HepG2 (cell line): Measurements from ENCODE around the gene GJA9. TPM values are rescaled to one million over a fixed set of nuclear protein-coding genes. Genes with fewer than 3 reads are reported as not detected.

Source experiments
- HNF4A ChIP-seq: sonication (generic); formaldehyde crosslinking; IDR thresholded peaks from 2 replicates; pipeline ENCODE4 v1.4.0; 2020; ENCODE audit warnings: missing genetic modification reagents
- MED1 ChIP-seq: sonication (generic); formaldehyde crosslinking; IDR thresholded peaks from 2 replicates; pipeline ENCODE4 v1.4.0; 2020; ENCODE audit warnings: missing genetic modification reagents
- MEF2D ChIP-seq: sonication (generic); formaldehyde crosslinking; IDR thresholded peaks from 2 replicates; pipeline ENCODE4 v1.5.1; 2020; ENCODE audit warnings: mild to moderate bottlenecking, missing genetic modification reagents
- NFKBIZ ChIP-seq: IDR thresholded peaks from 2 replicates; pipeline ENCODE4 v1.6.1; 2018; ENCODE audit warnings: missing genetic modification reagents, missing compliant biosample characterization
- RBM22 ChIP-seq: fragments of 200-400 bp; formaldehyde crosslinking; optimal IDR thresholded peaks from 2 replicates; pipeline ENCODE3; 2017; ENCODE audit warnings: mild to moderate bottlenecking, low read length, moderate library complexity
- TAF1 ChIP-seq: sonication (generic); formaldehyde crosslinking; IDR thresholded peaks from 2 replicates; pipeline ENCODE4 v1.4.0; 2020; ENCODE audit warnings: missing genetic modification reagents
- TFAP4 ChIP-seq: sonication (generic); IDR thresholded peaks from 2 replicates; pipeline ENCODE4 v1.6.1; 2016; ENCODE audit warnings: low read depth, borderline replicate concordance
- TP53 ChIP-seq: sonication (generic); formaldehyde crosslinking; conservative IDR thresholded peaks from 2 replicates; pipeline ENCODE4 v1.4.0; 2020; ENCODE audit warnings: missing genetic modification reagents
- UBTF ChIP-seq: sonication (generic); formaldehyde crosslinking; IDR thresholded peaks from 2 replicates; pipeline ENCODE4 v1.4.0; 2020; ENCODE audit warnings: mild to moderate bottlenecking, missing genetic modification reagents
- ZNF232 ChIP-seq: sonication (generic); formaldehyde crosslinking; IDR thresholded peaks from 2 replicates; pipeline ENCODE4 v1.4.0; 2020; ENCODE audit warnings: missing genetic modification reagents, borderline replicate concordance
- ZNF274 ChIP-seq: sonication (generic); formaldehyde crosslinking; IDR thresholded peaks from 2 replicates; pipeline ENCODE4 v1.5.1; 2020; ENCODE audit warnings: mild to moderate bottlenecking, missing genetic modification reagents
- ZNF503 ChIP-seq: sonication (generic); formaldehyde crosslinking; IDR thresholded peaks from 2 replicates; pipeline ENCODE4 v1.4.0; 2020; ENCODE audit warnings: missing genetic modification reagents
- ZNF570 ChIP-seq: sonication (generic); formaldehyde crosslinking; IDR thresholded peaks from 2 replicates; pipeline ENCODE4 v1.4.0; 2020; ENCODE audit warnings: mild to moderate bottlenecking, missing genetic modification reagents, borderline replicate concordance
- ZNF607 ChIP-seq: sonication (generic); formaldehyde crosslinking; IDR thresholded peaks from 2 replicates; pipeline ENCODE4 v1.5.1; 2020; ENCODE audit warnings: missing genetic modification reagents, mild to moderate bottlenecking, borderline replicate concordance
- ZNF639 ChIP-seq: conservative IDR thresholded peaks from 2 replicates; pipeline ENCODE4 v1.6.1; 2018; ENCODE audit warnings: missing genetic modification reagents
- ZNF784 ChIP-seq: sonication (generic); formaldehyde crosslinking; IDR thresholded peaks from 2 replicates; pipeline ENCODE4 v1.5.1; 2020; ENCODE audit warnings: missing genetic modification reagents, mild to moderate bottlenecking, borderline replicate concordance
- ZSCAN5A ChIP-seq: sonication (generic); formaldehyde crosslinking; IDR thresholded peaks from 2 replicates; pipeline ENCODE4 v1.8.0; 2022; ENCODE audit warnings: mild to moderate bottlenecking, missing genetic modification reagents, borderline replicate concordance
- polyA plus RNA-seq, 8 experiments: library from polyadenylated mRNA; depleted of rRNA in 3 of 8; stranded (reverse) in 7 of 8; unstranded in 1 of 8; fragments of >200 nt; fragmentation: Illumina TruSeq in 4 of 8; extraction: Trizol in 4 of 8; gene quantifications; 2 replicates each; pipeline versions ENCODE4 v1.2.1 to v1.2.3, GENCODE V29; 2011 to 2016; ENCODE audit warnings: low read depth in 4 of 8, missing spikeins in 1 of 8, mixed read lengths in 1 of 8; ENCODE audit not compliant: insufficient read depth in 1 of 8
- total RNA-seq, 5 experiments: library from RNA; depleted of rRNA; stranded (reverse); fragments of >200 nt; fragmentation: Illumina TruSeq; extraction: Trizol; gene quantifications; 2 replicates each; pipeline ENCODE4 v1.2.3, GENCODE V29; 2016; ENCODE audit warnings: low read depth in 1 of 5

Gene GJA9
- total and polyA plus RNA-seq, 2 of the 13 experiments (the other 11 are each of a cell fraction or from before 2014, with no cell fraction given) = 0.08 to 0.13 TPM

GRCh38 chr1:38858833-38859560 is 22.4 kb downstream of the GJA9 start (continued):
- TF ChIP-seq ZNF503 (CRISPR knock-in tag) (0 out of 2 replicates have a peak, but pooled peaks have one; percentile 20), ZNF274 (CRISPR knock-in tag) (no peak), ZSCAN5A (CRISPR knock-in tag) (0 out of 2 replicates have a peak, but pooled peaks have one; percentile 23), MEF2D (CRISPR knock-in tag) (no peak), ZNF784 (CRISPR knock-in tag) (no peak), HNF4A (peak; percentile 14; the same call in 1 of the 2 replicates), TFAP4 (peak; percentile 67; the same call in 1 of the 2 replicates), RBM22 (no peak), UBTF (CRISPR knock-in tag) (peak; percentile 26; the same call in 1 of the 2 replicates), ZNF232 (CRISPR knock-in tag) (0 out of 2 replicates have a peak, but pooled peaks have one; percentile 23), ZNF570 (CRISPR knock-in tag) (no peak), ZNF607 (CRISPR knock-in tag) (no peak), TP53 (CRISPR knock-in tag) (no peak), NFKBIZ (no peak), MED1 (CRISPR knock-in tag) (0 out of 2 replicates have a peak, but pooled peaks have one; percentile 9), ZNF639 (CRISPR knock-in tag) (0 out of 2 replicates have a peak, but pooled peaks have one; percentile 48), TAF1 (CRISPR knock-in tag) (0 out of 2 replicates have a peak, but pooled peaks have one; percentile 5)
